NCI-H2196 (cell line): ENCODE results near the gene ZNF253.
A peak's percentile ranks its signal among the peaks of the same experiment; 100 is the strongest.
"Not testable (repeated sequence)": the region's sequence is repeated elsewhere in the genome, so short reads cannot be mapped to it uniquely, and the experiment has no call there.

ENCODE experiments used
- DNase-seq: peaks from one replicate; lab custom pipeline; 2025; ENCODE audit not compliant: unreplicated experiment; lab: John Stamatoyannopoulos, UW

The ZNF253 gene

DNA sequence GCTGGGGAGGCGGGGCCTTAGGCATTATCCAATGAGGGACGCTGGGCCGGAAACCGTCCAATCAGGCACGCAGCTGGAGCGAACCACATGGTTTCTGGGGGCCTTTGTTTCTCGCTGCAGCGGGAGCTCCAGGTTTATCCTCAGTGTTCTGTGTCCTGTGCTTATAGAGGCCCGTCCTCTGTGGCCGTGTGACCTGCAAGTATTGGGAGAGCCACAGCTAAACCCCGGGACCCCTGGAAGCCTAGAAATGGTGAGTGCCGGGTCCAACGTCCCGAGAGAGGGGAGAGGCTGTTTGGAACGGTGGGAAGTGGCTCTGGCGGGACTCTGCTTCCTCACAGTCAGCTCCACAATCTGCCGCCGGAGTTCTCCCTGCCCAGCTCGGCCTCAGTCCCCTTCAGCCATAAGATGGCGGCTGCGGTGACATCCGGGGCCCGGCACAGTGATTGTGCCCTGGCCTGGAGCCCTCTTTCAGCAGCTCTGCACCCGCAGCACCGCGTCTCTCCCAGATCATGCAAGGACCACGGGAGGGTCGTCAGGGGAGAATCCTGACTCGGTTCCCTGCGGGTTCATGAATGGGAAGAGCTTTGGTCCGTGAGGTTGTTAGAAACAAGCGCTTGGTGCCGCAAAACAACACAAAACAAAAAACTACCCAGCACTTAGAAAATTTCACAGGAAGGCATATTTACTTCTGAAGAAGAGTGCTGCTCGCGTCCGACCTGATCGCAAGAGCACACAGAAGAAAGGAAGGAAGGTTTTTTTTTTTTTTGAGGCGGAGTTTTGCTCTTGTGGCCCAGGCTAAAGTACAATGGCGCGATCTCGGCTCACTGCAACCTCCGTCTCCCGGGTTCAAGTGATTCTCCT is at the start of gene ZNF253:
ZNF253 (plus strand) TSS at position 133 of the 861 bp plus-strand sequence; CDS start at position 248, 115 bp downstream.
- peak; percentile 95 for DNase-seq

DNA sequence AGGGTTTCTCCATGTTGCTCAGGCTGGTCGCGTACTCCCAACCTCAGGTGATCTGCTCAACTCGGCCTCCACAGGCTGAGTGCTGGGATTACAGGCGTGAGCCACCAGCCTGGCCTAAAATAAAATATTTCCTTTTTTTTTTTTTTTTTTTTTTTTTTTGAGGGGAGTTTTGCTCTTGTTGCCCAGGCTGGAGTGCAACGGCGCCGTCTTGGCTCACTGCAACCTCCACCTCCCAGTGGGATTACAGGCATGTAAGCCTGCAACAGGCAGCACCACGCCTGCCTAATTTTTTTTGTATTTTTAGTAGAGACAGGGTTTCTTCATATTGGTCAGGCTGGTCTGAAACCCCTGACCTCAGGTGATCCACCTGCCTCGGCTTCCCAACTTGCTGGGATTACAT is 49.0 kb upstream of the ZNF253 start:
- DNase-seq, result no peak

DNA sequence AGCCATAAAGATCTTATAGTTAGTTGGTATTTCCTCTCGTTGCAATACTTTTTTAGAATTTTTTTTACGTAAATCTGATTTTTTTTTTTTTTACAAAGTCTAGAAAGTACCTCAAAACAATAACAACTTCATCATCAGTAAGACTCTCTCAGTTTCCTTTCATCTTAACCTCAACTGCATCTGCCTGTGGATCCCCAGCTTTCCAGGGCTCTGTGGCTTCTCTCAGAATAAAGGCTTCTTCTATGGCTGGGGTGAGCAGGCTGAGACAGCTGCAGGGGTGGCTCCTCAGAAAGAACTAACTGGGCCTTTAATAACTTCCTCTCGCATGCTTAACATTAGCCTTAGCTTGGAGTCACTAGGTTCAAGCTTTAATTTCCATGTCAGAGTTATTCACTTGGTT is 48.3 kb upstream of the ZNF253 start:
- DNase-seq, result no peak

DNA sequence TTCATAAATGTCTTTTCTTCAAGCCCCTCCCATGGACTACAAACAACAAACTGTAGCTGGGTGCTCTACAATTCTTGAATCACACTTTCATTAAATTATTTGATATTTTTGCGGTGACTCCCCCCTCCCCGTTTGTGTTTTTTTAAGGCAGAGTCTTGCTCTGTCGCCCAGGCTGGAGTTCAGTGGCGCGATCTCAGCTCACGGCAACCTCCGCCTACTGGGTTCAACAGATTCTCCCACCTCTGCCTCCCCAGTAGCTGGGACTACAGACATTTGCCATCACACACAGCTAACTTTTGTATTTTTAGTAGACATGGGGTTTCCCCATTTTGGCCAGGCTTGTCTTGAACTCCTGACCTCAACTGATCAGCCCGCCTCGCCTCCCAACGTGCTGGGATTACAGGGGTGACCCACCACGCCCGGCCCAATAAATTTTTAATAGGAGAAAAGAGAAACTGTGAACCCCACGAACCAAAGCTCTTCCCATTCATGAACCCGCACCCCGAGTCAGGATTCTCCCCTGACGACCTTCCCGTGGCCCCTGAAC is 44.8 kb upstream of the ZNF253 start:
- no peak for DNase-seq

DNA sequence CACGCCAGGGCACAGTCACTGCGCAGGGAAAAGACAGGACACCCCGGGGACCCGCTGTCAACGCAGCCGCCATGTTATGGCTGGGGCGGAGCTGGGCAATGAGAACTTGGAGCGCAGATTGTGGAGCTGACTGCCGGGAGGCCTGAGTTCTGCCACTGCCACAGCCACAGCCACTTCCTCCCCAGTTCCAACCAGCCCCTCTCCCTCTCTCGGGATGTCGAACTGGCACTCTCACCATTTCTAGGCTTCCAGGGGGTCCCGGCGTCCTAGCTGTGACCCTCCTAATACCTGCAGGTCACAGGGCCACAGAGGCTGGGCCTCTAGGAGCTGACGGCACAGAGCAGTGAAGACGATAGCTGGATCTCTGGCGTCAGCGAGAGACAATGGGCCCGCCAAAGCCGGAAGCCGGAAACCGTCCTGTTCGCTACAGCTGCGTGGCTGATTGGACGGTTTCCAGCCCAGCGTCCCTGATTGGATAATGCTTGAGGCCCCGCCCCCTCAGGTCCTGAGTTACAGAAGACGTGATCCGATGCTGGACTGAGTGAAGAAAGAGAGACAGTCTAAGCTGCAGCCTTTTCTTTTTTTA is 44.2 kb upstream of the ZNF253 start, which contains the start of gene ZNF506:
ZNF506 (minus strand) TSS at position 385 of the 586 bp plus-strand sequence; CDS start at position 238, 147 bp downstream.
- peak; percentile 98 for DNase-seq

DNA sequence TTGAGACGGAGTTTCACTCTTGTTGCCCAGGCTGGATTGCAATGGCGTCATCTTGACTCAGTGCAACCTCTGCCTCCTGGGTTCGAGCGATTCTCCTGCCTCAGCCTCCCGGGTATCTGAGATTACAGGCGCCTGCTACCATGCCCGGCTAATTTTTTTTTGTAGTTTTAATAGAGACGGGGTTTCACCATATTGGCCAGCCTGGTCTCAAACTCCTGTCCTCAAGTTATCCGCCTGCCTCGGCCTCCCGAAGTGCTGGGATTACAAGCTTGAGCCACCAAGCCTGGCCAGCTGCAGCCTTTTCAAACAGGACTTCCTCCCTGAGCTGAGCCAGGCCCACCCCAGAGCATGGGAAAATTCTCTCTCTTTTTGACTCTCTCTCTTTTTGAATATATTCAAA is 43.7 kb upstream of the ZNF253 start:
- DNase-seq, result not testable (repeated sequence)

DNA sequence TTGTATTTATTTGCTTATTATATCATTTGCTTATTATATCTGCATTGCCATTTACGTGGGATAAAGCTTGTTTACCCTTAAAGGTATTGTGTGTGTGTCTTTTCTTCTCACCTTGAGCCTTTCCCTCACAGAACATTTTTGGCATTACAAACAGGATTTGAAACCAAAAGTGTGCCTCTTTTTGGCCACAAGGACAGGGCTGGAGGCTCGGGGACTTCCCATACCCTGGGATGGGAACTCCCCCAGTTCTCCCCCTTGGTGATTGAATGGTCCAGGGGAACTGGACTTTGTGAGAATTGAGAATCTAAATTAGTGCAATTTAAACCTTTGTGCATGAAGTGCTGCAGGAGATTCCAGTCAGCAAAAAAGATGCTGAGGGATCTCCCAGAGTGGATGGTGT is 41.8 kb upstream of the ZNF253 start:
- no peak for DNase-seq

DNA sequence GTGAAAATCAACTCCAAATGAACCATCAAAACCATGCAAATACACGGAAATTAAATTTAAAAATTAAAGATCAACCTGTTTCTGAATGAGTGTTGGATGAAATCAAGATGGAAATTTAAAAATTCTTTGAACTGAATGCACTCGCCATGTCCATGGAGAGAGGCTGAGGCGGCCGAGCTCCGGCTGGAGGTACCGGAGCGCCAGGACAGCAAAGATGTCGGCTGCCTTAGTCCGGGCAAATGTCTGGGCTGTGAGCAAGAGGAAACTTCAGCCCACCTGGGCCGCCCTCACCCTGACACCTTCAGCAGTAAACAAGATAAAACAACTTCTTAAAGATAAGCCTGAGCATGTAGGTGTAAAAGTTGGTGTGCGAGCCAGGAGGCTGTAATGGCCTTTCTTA is 38.8 kb upstream of the ZNF253 start:
- no peak for DNase-seq

DNA sequence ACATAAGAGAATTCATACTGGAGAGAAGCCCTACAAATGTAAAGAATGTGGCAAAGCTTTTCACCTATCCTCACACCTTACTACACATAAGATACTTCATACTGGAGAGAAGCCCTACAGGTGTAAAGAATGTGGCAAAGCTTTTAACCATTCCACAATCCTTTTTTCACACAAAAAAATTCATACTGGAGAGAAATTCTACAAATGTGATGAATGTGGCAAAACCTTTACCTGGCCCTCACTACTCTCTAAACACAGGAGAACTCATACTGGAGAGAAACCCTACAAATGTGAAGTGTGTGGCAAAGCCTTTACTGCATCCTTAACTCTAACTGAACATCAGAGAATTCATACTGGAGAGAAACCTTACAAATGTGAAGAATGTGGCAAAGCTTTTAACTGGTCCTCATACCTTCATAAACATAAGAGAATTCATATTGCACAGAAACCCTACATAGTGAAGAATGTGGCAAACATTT is 30.1 kb upstream of the ZNF253 start:
- no peak for DNase-seq

DNA sequence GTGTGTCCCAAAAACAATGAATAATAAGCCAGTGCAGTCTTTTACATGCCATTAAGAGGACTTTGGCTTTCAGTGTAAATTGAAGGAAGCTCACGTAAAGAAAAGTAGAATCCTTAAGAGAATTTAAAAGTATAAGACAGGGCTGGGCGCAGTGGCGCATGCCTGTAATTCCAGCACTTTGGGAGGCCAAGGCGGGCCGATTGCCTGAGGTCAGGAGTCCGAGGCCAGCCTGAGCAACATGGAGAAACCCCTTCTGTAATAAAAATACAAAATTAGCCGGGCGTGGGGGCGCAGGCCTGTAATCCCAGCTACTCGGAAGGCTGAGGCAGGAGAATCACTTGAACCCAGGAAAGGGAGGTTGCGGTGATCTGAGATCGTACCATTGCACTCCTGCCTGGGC is 17.9 kb upstream of the ZNF253 start:
- no peak for DNase-seq

DNA sequence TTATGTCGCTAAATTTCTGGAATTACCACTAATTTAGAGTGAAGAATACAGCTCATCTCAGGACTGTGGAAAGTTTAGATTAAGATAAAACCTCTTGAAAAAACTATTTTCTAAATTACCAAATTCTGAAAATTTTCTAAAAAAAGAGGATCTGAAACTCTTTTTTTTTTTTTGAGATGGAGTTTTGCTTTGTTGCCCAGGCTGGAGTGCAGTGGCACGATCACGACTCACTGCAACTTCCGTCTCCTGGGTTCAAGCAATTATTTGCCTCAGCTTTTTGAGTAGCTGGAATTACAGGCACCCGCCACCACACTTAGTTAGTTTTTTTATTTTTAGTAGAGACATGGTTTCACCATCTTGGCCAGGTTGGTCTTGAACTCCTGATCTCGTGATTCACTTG is 16.6 kb upstream of the ZNF253 start:
- DNase-seq, result no peak

DNA sequence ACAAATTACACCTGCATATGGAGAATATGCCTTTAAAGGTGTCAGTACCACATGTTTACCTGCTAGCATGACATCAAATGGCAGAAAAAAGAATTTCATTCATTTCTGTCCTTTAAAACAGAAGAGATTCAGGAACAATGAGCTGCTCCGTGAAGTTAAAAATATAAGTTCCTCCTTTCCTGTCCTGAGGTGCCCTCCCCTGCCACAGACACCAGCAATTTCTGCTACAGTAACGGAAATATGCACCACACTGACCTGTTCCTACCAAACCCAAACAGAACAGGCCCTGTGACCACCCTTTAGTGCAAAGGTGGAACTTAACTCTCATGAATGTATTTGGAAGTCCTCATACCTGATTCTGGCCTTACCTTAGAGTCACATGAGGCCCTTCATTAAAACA is 13.9 kb upstream of the ZNF253 start:
- not testable (repeated sequence) for DNase-seq

DNA sequence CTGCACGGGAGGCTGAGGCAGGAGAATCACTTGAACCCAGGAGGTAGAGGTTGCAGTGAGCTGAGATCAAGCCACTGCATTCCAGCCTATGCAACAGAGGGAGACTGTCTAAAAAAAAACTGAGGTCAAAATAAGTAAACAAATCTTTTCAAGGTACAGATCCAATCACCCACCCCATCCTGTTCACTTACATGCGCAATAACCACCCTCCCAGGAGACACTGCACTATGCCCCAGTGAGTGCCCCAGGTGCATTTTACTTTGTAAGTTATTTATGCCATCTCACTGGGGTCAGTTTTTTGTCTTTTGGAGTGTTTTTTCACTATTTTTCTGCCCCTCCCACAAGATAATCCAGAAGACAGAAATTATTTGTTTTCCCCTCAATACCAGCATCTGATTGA is 6.9 kb upstream of the ZNF253 start:
- no peak for DNase-seq

DNA sequence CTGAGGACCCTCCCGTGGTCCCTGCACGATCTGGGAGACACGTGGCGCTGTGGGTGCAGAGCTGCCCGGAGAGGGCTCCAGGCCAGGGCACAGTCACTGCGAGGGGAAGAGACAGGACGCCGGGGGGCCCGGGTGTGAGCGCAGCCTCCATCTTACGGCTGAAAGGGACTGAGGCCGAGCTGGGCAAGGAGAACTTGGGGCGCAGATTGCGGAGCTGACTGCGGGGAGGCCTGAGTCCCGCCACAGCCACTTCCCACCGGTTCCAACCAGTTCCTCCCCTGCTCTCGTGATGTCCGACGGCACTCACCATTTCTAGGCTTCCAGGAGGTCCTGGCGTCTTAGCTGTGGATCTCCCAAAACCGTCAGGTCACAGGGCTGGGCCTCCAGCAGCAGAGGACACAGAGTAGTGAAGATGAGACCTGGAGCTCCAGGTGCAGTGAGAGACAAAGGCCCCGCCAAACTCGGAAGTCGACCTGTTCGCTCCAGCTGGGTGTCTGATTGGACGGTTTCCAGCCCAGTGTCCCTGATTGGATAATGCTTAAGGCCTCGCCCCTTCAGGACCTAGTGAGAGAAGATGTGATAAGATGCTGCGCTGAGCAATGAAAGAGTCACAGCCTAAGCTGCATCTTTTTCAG is 4.8 kb upstream of the ZNF253 start:
- no peak for DNase-seq

DNA sequence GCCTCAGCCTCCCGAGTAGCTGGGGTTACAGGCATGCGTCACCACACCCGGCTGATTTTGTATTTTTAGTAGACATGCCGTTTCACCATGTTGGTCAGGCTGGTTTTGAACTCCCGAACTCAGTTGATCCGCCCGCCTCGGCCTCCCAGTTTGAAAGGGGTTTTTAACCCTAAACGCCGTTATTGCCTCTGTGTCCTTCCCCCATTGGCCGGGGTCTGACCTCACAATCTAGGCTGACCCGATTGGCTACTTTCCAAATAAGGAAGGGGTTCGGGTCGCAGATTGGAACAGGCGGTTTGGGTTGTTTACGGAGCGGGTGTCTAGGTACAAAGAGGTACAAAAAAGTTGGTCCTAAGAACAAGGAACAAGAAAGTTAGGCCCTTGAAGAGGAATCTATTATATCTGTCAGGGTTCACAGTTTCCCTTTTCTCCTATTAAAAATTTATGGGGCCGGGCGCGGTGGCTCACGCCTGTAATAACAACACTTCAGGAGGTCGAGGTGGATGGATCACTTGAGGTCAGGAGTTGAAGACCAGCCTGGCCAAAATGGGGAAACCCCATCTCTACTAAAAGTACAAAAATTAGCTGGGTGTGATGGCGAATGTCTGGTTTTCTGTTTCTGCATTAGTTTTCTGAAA is 1.0 kb downstream of the ZNF253 start:
- no peak for DNase-seq

DNA sequence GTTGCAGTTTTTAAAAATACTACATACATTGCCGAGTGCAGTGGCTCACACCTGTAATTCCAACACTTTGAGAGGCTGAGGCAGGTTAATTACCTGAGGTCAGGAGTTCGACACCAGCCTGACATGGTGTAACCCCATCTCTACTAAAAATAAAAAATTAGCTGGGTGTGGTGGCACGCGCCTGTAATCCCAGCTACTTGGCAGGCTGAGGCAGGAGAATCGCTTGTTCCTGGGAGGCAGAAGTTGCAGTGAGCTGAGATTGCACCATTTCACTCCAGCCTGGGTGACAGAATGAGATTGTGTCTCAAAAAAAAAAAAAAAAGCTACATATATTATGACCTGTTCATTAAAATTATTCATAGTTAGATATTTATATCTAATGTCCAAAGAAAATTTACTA is 4.4 kb downstream of the ZNF253 start:
- not testable (repeated sequence) for DNase-seq

DNA sequence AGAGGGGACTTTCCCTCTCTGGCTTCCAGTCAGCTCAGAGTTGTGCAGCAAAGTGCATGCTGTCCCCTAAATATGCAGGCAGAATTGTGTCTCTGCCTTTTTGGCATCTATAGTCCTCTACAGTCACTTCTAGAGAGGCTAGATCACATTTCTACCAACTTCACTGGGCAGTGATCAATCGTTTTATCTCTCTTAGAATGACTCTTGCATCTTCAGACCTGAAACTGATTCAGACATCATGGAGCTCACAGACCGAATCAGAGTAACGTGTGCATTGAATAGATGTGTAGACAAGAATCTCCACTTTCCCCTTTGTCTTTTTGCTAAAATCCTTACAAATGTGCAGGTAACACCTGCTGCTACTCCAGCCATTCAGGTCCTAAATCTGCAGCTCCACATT is 6.2 kb downstream of the ZNF253 start:
- no peak for DNase-seq

DNA sequence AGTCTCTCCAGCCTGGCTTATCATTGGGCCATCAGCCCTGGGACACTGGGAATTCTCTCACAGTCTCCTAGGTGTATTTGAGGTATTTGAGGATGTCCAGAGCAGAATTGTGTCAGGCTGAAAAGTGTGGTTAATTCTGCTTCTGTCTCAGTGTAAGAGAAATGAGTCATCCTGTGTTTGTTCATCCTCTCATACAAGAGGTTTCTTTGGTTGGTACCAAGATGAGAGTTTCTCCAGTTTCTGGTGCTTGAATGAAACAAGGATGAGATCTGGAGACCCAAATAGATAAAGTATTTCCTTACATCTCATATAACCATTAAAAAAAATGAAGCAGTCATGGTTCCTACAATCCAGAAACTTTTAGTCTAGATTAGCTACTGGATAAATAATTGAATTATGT is 7.7 kb downstream of the ZNF253 start:
- DNase-seq, result no peak

DNA sequence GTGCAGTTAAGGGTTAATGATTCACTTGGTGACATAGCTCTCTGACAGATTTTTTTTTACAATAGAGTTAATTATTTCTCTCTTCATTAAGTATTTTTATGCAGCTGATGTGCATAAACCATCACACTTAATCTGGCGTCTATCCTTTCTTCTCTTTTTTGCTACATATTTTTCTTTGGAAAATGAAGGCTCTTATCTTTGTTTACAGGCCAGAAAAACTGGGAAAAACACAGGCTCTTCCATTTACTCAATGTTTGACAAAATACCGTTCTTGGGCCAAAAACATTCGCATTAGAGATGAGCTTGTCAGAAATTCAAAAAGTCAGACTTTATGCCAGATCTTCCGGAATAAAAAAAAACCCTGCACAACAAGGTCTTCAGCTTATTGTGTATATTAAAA is 12.0 kb downstream of the ZNF253 start:
- DNase-seq, result no peak

DNA sequence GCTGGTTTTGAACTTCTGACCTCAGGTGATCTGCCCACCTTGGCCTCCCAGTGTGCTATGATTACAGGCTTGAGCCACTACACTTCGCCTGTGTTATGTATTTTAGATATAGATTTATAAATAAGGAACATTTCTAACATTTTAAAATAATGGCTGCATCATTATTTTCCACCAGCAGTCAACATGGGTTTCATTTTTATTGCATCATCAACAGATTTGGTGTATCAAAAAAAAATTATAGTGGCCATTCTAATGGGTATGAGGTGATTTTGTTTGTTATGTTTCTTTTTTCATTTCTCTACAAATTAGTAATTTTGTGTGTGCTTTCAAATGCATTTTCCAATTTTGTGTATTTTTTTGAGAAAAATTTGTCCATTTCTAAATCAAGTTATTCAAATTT is 18.9 kb downstream of the ZNF253 start:
- DNase-seq, result no peak
